Chondrocyte (in vitro differentiated cells): ENCODE results near the gene GIMAP5. TPM values are rescaled to one million over a fixed set of nuclear protein-coding genes. Genes with fewer than 3 reads are reported as not detected.

Experiments
- DNase-seq: peaks from one replicate; pipeline ENCODE4 v3.0.0; 2021; ENCODE audit warnings: mixed read lengths, low spot score
- H3K27ac Mint-ChIP-seq: one replicate; pipeline ENCODE4 v1.8.0; 2021; ENCODE audit warnings: mild to moderate bottlenecking, moderate library complexity, mixed read lengths; ENCODE audit not compliant: unreplicated experiment
- H3K27me3 Mint-ChIP-seq: 2 replicates; pipeline ENCODE4 v1.8.0; 2021; ENCODE audit warnings: low read depth, mixed read lengths
- H3K36me3 Mint-ChIP-seq: 2 replicates; pipeline ENCODE4 v1.8.0; 2021; ENCODE audit warnings: low read depth, mixed read lengths
- H3K4me1 Mint-ChIP-seq: 2 replicates; pipeline ENCODE4 v1.8.0; 2021; ENCODE audit warnings: low read depth, mild to moderate bottlenecking, mixed read lengths
- H3K4me3 Mint-ChIP-seq: one replicate; pipeline ENCODE4 v1.8.0; 2021; ENCODE audit warnings: mild to moderate bottlenecking, moderate library complexity, mixed read lengths; ENCODE audit not compliant: unreplicated experiment
- H3K9me3 Mint-ChIP-seq: 2 replicates; pipeline ENCODE4 v1.8.0; 2021; ENCODE audit warnings: low read depth, mixed read lengths
- total RNA-seq: library from RNA; stranded (reverse); gene quantifications from 3 replicates; pipeline ENCODE4 v1.2.1, GENCODE V29; 2021
- TF ChIP-seq, protein P1 (sequence below): fragments of 200-600 bp; sonication (generic); IDR thresholded peaks from 2 replicates; pipeline ENCODE4 v1.5.0; 2021; ENCODE audit warnings: antibody characterized with exemption, mild to moderate bottlenecking, moderate library complexity

Gene GIMAP5
- total RNA-seq, 1 donor from 2014 or later = not detected

DNA sequence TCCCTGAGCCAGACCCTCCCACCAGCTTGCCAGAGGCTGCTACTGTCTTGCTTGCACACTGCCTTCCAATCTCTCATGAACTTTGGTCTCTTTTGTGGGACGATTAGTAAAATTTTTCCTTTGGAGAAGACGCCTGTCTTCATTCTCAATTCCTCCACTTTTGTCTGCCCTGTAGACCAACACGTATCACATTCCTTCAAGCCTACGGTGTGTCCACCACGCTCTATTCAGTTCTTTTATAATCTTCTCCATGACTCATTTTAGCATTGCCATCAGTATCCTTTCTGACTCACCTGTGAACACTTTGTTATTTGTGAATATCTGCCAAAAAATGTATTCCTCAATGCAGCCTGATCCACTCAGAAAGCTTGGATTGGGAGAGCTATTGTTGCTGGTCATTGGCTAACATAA lies 1.4 kb downstream of the GIMAP5 start:
- Mint-ChIP-seq H3K9me3 (peaks cover 3% of the 10 kb centered on the region), H3K36me3 (no peaks in the 10 kb centered on the region), H3K27ac (no peak overlapping the region), H3K4me1 (no peaks in the 10 kb centered on the region), H3K4me3 (no peak overlapping the region), H3K27me3 (peaks cover 14% of the 10 kb centered on the region)
- no peak for DNase-seq
- TF ChIP-seq, protein P1, sequence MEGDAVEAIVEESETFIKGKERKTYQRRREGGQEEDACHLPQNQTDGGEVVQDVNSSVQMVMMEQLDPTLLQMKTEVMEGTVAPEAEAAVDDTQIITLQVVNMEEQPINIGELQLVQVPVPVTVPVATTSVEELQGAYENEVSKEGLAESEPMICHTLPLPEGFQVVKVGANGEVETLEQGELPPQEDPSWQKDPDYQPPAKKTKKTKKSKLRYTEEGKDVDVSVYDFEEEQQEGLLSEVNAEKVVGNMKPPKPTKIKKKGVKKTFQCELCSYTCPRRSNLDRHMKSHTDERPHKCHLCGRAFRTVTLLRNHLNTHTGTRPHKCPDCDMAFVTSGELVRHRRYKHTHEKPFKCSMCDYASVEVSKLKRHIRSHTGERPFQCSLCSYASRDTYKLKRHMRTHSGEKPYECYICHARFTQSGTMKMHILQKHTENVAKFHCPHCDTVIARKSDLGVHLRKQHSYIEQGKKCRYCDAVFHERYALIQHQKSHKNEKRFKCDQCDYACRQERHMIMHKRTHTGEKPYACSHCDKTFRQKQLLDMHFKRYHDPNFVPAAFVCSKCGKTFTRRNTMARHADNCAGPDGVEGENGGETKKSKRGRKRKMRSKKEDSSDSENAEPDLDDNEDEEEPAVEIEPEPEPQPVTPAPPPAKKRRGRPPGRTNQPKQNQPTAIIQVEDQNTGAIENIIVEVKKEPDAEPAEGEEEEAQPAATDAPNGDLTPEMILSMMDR = no peak

DNA sequence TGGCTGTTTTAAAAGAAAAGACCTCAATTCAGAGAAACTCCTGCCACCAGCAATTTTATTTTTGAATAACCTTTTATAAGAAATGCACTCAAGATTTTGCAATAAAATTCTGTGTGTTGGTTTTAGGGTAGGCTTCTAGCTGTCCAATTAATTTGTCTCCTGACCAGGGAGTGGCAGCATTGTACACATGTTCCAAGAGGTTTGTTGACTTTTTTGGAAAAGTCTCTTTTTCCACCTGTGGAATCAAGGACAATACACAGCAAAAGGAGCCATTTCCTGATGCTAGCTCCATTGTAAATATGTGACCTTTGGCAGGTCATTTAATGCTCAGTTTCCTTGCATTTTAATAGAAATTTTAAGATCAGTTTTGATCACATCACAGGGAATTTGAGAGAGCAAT lies 1.8 kb downstream of the GIMAP5 start:
- H3K4me3 Mint-ChIP-seq = no peak overlapping the region
- no peak overlapping the region for H3K27ac Mint-ChIP-seq
- no peaks in the 10 kb centered on the region for H3K4me1 Mint-ChIP-seq
- TF ChIP-seq, protein P1 = no peak
- H3K9me3 Mint-ChIP-seq = peaks cover 3% of the 10 kb centered on the region
- H3K36me3 Mint-ChIP-seq = no peaks in the 10 kb centered on the region
- H3K27me3 Mint-ChIP-seq = peaks cover 14% of the 10 kb centered on the region
- no peak for DNase-seq

DNA sequence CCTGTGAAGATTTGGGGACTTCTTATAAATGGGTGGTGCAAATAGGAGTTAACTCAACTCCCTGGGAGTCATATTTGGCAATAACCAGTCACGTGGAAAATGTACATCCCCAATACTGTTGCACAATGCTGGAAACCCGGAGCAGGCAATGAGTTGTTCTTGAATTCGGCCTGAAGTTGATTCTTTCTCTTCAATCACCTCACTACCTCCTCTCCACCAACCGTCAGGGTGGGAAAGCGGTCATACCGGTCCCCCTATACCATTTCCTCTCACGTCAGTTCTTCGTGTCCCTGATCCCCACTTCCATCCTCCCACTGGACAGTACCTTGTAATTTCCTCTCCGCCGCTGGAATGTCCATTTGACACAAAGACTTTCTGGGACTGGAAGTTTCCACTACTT lies 2.8 kb downstream of the GIMAP5 start:
- Mint-ChIP-seq H3K27me3 (peaks cover 17% of the 10 kb centered on the region), H3K4me3 (no peak overlapping the region), H3K36me3 (no peaks in the 10 kb centered on the region), H3K27ac (no peak overlapping the region), H3K9me3 (peaks cover 3% of the 10 kb centered on the region), H3K4me1 (no peaks in the 10 kb centered on the region)
- TF ChIP-seq, protein P1 = no peak
- DNase-seq = no peak

DNA sequence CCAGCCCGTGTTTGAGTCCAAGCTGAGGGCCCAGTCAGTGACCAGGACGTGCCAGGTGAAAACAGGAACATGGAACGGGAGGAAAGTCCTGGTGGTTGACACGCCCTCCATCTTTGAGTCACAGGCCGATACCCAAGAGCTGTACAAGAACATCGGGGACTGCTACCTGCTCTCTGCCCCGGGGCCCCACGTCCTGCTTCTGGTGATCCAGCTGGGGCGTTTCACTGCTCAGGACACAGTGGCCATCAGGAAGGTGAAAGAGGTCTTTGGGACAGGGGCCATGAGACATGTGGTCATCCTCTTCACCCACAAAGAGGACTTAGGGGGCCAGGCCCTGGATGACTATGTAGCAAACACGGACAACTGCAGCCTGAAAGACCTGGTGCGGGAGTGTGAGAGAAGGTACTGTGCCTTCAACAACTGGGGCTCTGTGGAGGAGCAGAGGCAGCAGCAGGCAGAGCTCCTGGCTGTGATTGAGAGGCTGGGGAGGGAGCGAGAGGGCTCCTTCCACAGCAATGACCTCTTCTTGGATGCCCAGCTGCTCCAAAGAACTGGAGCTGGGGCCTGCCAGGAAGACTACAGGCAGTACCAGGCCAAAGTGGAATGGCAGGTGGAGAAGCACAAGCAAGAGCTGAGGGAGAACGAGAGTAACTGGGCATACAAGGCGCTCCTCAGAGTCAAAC lies 5.2 kb downstream of the GIMAP5 start:
- Mint-ChIP-seq H3K27me3 (peaks cover 15% of the 10 kb centered on the region), H3K36me3 (no peaks in the 10 kb centered on the region), H3K4me1 (no peaks in the 10 kb centered on the region), H3K9me3 (peaks cover 3% of the 10 kb centered on the region), H3K4me3 (no peak overlapping the region), H3K27ac (no peak overlapping the region)
- TF ChIP-seq, protein P1 = no peak
- DNase-seq = no peak

DNA sequence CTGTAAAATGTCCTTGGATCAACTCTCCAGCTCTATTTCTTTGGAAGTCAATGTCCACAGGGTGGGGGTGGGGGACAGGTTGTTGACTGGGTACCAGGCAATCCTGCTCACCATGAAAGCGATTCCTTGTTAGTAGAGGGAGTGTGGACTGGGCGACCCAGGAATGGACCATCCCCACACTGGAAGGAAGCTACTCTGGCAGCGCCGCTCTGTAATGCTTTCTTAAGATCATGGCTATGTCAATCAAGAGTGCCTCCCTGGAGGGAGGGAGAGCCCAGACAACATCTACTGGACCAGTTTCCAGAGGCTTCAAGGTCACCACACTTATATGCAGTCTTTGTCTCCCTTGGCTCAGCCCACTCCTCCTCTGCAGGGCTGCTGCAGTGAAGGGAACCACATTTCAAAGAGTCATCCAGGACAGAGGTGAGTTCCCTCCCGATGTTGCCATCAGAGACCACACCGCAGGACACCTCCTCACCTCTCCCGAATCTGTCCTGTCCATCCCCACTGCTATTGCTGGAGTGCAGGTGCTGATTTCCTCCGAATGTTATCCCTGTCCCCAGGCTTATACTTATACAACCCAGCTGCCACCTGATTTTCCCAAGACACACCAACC lies 6.9 kb downstream of the GIMAP5 start:
- H3K36me3 Mint-ChIP-seq = no peaks in the 10 kb centered on the region
- DNase-seq = no peak
- peaks cover 9% of the 10 kb centered on the region for H3K27me3 Mint-ChIP-seq
- H3K4me1 Mint-ChIP-seq = no peaks in the 10 kb centered on the region
- no peak overlapping the region for H3K27ac Mint-ChIP-seq
- H3K9me3 Mint-ChIP-seq = peaks cover 3% of the 10 kb centered on the region
- H3K4me3 Mint-ChIP-seq = no peak overlapping the region
- TF ChIP-seq, protein P1 = no peak
